ENCODE results near the gene BFSP2.

Gene BFSP2

GRCh38 chr3:133364704-133365103 is 35.2 kb upstream of the BFSP2 start:
- Histone ChIP-seq H3K4me1 (ENCODE audit: insufficient read depth, low read length, severe bottlenecking) (no peaks in the 10 kb centered on the region), H3K36me3 (ENCODE audit: insufficient read depth, low read length) (no peaks in the 10 kb centered on the region)

GRCh38 chr3:133366921-133367320 is 32.9 kb upstream of the BFSP2 start:
- no peak overlapping the region for H3K9ac ChIP-seq (ENCODE audit: low read length)
- H3K4me3 ChIP-seq (ENCODE audit: low read depth, low read length, poor library complexity, severe bottlenecking) = no peak overlapping the region
- H2AFZ ChIP-seq (ENCODE audit: low read length) = no peak overlapping the region
- no peaks in the 10 kb centered on the region for H4K20me1 ChIP-seq (ENCODE audit: insufficient read depth, low read length)
- no peaks in the 10 kb centered on the region for H3K36me3 ChIP-seq (ENCODE audit: insufficient read depth, low read length)
- no peaks in the 10 kb centered on the region for H3K9me2 ChIP-seq (ENCODE audit: low read depth, low read length)
- no peaks in the 10 kb centered on the region for H3K9me3 ChIP-seq (ENCODE audit: low read length)
- H3K27me3 ChIP-seq (ENCODE audit: insufficient read depth, low read length) = no peaks in the 10 kb centered on the region
- TF ChIP-seq CTCF (IDR thresholded peaks at IDR 0.05; ENCODE audit: low read length) (no peak), EZH2 (IDR thresholded peaks at IDR 0.05; ENCODE audit: borderline replicate concordance, low read length) (no peak)
- H3K4me2 ChIP-seq (ENCODE audit: low read length) = no peak overlapping the region
- H3K27ac ChIP-seq (ENCODE audit: low read depth, low read length, poor library complexity, severe bottlenecking) = no peak overlapping the region
- H3K79me2 ChIP-seq (ENCODE audit: insufficient read depth, low read length) = no peaks in the 10 kb centered on the region
- H3K4me1 ChIP-seq (ENCODE audit: insufficient read depth, low read length, severe bottlenecking) = no peaks in the 10 kb centered on the region
- H3F3A ChIP-seq (ENCODE audit: insufficient read depth, low read length) = no peaks in the 10 kb centered on the region

More at GRCh38 chr3:133364704-133365103, 35.2 kb upstream of the BFSP2 start:
- H3K4me2 ChIP-seq (ENCODE audit: low read length) = no peak overlapping the region
- H3K9me2 ChIP-seq (ENCODE audit: low read depth, low read length) = no peaks in the 10 kb centered on the region
- H3K9me3 ChIP-seq (ENCODE audit: low read length) = no peaks in the 10 kb centered on the region
- no peaks in the 10 kb centered on the region for H3K79me2 ChIP-seq (ENCODE audit: insufficient read depth, low read length)
- no peak overlapping the region for H3K27ac ChIP-seq (ENCODE audit: low read depth, low read length, poor library complexity, severe bottlenecking)
- no peak overlapping the region for H3K9ac ChIP-seq (ENCODE audit: low read length)
- H4K20me1 ChIP-seq (ENCODE audit: insufficient read depth, low read length) = no peaks in the 10 kb centered on the region
- TF ChIP-seq EZH2 (IDR thresholded peaks at IDR 0.05; ENCODE audit: borderline replicate concordance, low read length) (no peak), CTCF (IDR thresholded peaks at IDR 0.05; ENCODE audit: low read length) (no peak)
- no peak overlapping the region for H2AFZ ChIP-seq (ENCODE audit: low read length)
- H3K27me3 ChIP-seq (ENCODE audit: insufficient read depth, low read length) = no peaks in the 10 kb centered on the region
- H3F3A ChIP-seq (ENCODE audit: insufficient read depth, low read length) = no peaks in the 10 kb centered on the region
- no peak overlapping the region for H3K4me3 ChIP-seq (ENCODE audit: low read depth, low read length, poor library complexity, severe bottlenecking)

GRCh38 chr3:133367403-133367802 is 32.5 kb upstream of the BFSP2 start:
- no peaks in the 10 kb centered on the region for H3K79me2 ChIP-seq (ENCODE audit: insufficient read depth, low read length)
- no peaks in the 10 kb centered on the region for H3K9me2 ChIP-seq (ENCODE audit: low read depth, low read length)
- H3F3A ChIP-seq (ENCODE audit: insufficient read depth, low read length) = no peaks in the 10 kb centered on the region
- TF ChIP-seq EZH2 (IDR thresholded peaks at IDR 0.05; ENCODE audit: borderline replicate concordance, low read length) (no peak), CTCF (IDR thresholded peaks at IDR 0.05; ENCODE audit: low read length) (no peak)
- no peaks in the 10 kb centered on the region for H3K4me1 ChIP-seq (ENCODE audit: insufficient read depth, low read length, severe bottlenecking)
- no peaks in the 10 kb centered on the region for H3K9me3 ChIP-seq (ENCODE audit: low read length)
- H4K20me1 ChIP-seq (ENCODE audit: insufficient read depth, low read length) = no peaks in the 10 kb centered on the region
- H3K4me3 ChIP-seq (ENCODE audit: low read depth, low read length, poor library complexity, severe bottlenecking) = no peak overlapping the region
- H3K36me3 ChIP-seq (ENCODE audit: insufficient read depth, low read length) = no peaks in the 10 kb centered on the region
- H2AFZ ChIP-seq (ENCODE audit: low read length) = no peak overlapping the region
- no peak overlapping the region for H3K9ac ChIP-seq (ENCODE audit: low read length)
- no peak overlapping the region for H3K27ac ChIP-seq (ENCODE audit: low read depth, low read length, poor library complexity, severe bottlenecking)
- no peak overlapping the region for H3K4me2 ChIP-seq (ENCODE audit: low read length)
- no peaks in the 10 kb centered on the region for H3K27me3 ChIP-seq (ENCODE audit: insufficient read depth, low read length)
